ENCODE measurements around the gene SAT1. TPM values are rescaled to one million over a fixed set of nuclear protein-coding genes. Genes with fewer than 3 reads are reported as not detected.

SAT1 gene
- total RNA-seq, 1 donor from 2014 or later = 193 TPM

GRCh38 chrX:23815376-23815775, 32.4 kb downstream of the SAT1 start:
- Mint-ChIP-seq H3K9me3 (ENCODE audit: low read depth) (no peaks in the 10 kb centered on the region), H3K36me3 (ENCODE audit: insufficient read depth) (no peaks in the 10 kb centered on the region), H3K4me1 (ENCODE audit: low read depth) (peaks cover 4% of the 10 kb centered on the region), H3K27ac (no peak overlapping the region), H3K27me3 (no peaks in the 10 kb centered on the region), H3K4me3 (ENCODE audit: low read depth) (no peak overlapping the region)
- TF ChIP-seq, protein P1, sequence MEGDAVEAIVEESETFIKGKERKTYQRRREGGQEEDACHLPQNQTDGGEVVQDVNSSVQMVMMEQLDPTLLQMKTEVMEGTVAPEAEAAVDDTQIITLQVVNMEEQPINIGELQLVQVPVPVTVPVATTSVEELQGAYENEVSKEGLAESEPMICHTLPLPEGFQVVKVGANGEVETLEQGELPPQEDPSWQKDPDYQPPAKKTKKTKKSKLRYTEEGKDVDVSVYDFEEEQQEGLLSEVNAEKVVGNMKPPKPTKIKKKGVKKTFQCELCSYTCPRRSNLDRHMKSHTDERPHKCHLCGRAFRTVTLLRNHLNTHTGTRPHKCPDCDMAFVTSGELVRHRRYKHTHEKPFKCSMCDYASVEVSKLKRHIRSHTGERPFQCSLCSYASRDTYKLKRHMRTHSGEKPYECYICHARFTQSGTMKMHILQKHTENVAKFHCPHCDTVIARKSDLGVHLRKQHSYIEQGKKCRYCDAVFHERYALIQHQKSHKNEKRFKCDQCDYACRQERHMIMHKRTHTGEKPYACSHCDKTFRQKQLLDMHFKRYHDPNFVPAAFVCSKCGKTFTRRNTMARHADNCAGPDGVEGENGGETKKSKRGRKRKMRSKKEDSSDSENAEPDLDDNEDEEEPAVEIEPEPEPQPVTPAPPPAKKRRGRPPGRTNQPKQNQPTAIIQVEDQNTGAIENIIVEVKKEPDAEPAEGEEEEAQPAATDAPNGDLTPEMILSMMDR (IDR thresholded peaks at IDR 0.05; ENCODE audit: unreplicated experiment) = no peak
- DNase-seq (ENCODE audit: low spot score, unreplicated experiment) = no peak

DNA sequence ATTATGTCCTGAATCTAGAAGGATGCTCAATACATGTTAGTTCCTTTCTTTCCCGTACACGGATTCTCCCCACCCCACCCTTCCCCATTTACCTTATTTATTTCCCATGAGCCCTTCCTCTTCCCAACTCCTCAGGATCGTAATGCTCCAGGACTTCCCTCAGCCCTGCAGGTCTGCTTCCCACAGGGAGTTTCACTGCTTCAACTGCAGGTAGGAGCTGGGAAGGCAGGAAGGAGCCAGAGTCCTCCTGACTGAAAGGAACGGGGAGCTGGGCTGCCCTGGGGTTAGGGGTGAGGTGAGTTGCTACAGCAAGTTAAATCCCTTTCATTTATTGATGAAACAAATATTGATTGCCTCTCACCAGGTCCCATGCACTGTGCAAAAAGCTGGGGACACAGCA, 33.2 kb downstream of the SAT1 start:
- Mint-ChIP-seq H3K4me3 (ENCODE audit: low read depth) (no peak overlapping the region), H3K27ac (no peak overlapping the region), H3K4me1 (ENCODE audit: low read depth) (peaks cover 3% of the 10 kb centered on the region), H3K9me3 (ENCODE audit: low read depth) (no peaks in the 10 kb centered on the region), H3K27me3 (no peaks in the 10 kb centered on the region), H3K36me3 (ENCODE audit: insufficient read depth) (no peaks in the 10 kb centered on the region)
- TF ChIP-seq, protein P1 (IDR thresholded peaks at IDR 0.05; ENCODE audit: unreplicated experiment) = no peak
- DNase-seq (ENCODE audit: low spot score, unreplicated experiment) = no peak

DNA sequence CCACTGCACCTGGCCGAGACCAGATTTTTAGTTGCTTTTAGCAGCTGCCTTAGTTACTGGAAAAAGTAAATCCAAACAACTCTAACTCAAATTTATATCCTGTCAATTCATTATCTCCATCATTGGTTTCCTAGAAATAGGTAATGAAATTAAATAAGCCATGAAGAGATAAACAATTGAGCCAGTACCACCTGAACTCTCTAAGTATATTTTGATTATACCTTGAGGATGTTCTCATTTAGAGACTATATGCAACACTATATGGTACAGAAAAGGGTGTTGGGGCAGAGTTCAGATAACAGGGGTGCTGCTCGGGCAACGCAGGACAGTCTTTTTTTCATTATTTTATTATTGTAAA, 35.0 kb downstream of the SAT1 start:
- Mint-ChIP-seq H3K36me3 (ENCODE audit: insufficient read depth) (no peaks in the 10 kb centered on the region), H3K27me3 (no peaks in the 10 kb centered on the region), H3K9me3 (ENCODE audit: low read depth) (no peaks in the 10 kb centered on the region), H3K4me3 (ENCODE audit: low read depth) (no peak overlapping the region), H3K4me1 (ENCODE audit: low read depth) (peaks cover 13% of the 10 kb centered on the region), H3K27ac (peak overlapping the region; percentile 29)
- DNase-seq (ENCODE audit: low spot score, unreplicated experiment) = no peak
- TF ChIP-seq, protein P1 (IDR thresholded peaks at IDR 0.05; ENCODE audit: unreplicated experiment) = no peak

- Mint-ChIP-seq H3K27me3 (no peaks in the 10 kb centered on the region), H3K36me3 (ENCODE audit: insufficient read depth) (no peaks in the 10 kb centered on the region), H3K27ac (peak overlapping the region; percentile 1), H3K4me3 (ENCODE audit: low read depth) (no peak overlapping the region), H3K9me3 (ENCODE audit: low read depth) (no peaks in the 10 kb centered on the region), H3K4me1 (ENCODE audit: low read depth) (peaks cover 16% of the 10 kb centered on the region)
- TF ChIP-seq, protein P1 (IDR thresholded peaks at IDR 0.05; ENCODE audit: unreplicated experiment) = no peak
- no peak for DNase-seq (ENCODE audit: low spot score, unreplicated experiment)
Measured at GRCh38 chrX:23819385-23820234, 36.6 kb downstream of the SAT1 start.

DNA sequence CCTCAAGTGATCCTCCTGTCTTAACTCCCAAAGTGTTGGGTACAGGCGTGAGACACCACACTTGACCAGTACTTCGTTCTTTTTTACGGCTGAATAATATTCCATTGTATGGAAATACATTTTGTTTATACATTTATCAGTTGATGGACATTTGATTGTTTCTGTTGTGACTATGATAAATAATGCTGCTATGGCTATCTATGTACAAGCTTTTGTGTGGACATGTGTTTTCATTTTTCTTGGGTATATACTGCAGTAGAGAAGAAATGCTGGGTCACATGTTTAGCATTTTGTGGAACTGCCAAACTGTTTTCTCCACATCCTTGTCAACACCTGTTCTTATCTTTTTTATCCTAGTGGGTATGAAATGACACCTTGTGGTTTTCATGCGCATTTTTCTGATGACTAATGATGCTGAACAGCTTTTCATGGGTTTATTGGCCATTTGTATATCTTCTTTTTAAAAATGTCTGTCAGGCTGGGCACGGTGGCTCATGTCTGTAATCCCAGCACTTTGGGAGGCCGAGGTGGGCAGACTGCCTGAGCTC, 37.3 kb downstream of the SAT1 start:
- TF ChIP-seq, protein P1 (IDR thresholded peaks at IDR 0.05; ENCODE audit: unreplicated experiment) = no peak
- DNase-seq (ENCODE audit: low spot score, unreplicated experiment) = no peak
- no peaks in the 10 kb centered on the region for H3K36me3 Mint-ChIP-seq (ENCODE audit: insufficient read depth)
- peaks cover 16% of the 10 kb centered on the region for H3K4me1 Mint-ChIP-seq (ENCODE audit: low read depth)
- H3K27ac Mint-ChIP-seq = no peak overlapping the region
- no peaks in the 10 kb centered on the region for H3K27me3 Mint-ChIP-seq
- no peaks in the 10 kb centered on the region for H3K9me3 Mint-ChIP-seq (ENCODE audit: low read depth)
- no peak overlapping the region for H3K4me3 Mint-ChIP-seq (ENCODE audit: low read depth)
